ENCODE results near the gene NINJ2.

GRCh38 chr12:623865-624372 lies 39.3 kb downstream of the NINJ2 start:
- TF ChIP-seq CTCF (IDR thresholded peaks at IDR 0.05) (no peak), POLR2AphosphoS5 (IDR thresholded peaks at IDR 0.05) (no peak), POLR2A (IDR thresholded peaks at IDR 0.05) (no peak)
